Neural crest cell (in vitro differentiated cells): ENCODE measurements around the gene STING1. TPM values are rescaled to one million over a fixed set of nuclear protein-coding genes. Genes with fewer than 3 reads are reported as not detected.

ENCODE experiments used
- DNase-seq: peaks from one replicate; pipeline ENCODE4 v3.0.0; 2021; ENCODE audit warnings: low read depth, mixed read lengths, low spot score
- H3K27ac Mint-ChIP-seq: one replicate; pipeline ENCODE4 v1.8.0; 2021; ENCODE audit warnings: mild to moderate bottlenecking, mixed read lengths; ENCODE audit not compliant: unreplicated experiment
- H3K27me3 Mint-ChIP-seq: 2 replicates; pipeline ENCODE4 v1.8.0; 2021; ENCODE audit warnings: low read depth, mild to moderate bottlenecking, mixed read lengths
- H3K36me3 Mint-ChIP-seq: 2 replicates; pipeline ENCODE4 v1.8.0; 2021; ENCODE audit warnings: low read depth, mild to moderate bottlenecking, mixed read lengths
- H3K4me1 Mint-ChIP-seq: 2 replicates; pipeline ENCODE4 v1.8.0; 2021; ENCODE audit warnings: mixed read lengths
- H3K4me3 Mint-ChIP-seq: one replicate; pipeline ENCODE4 v1.8.0; 2021; ENCODE audit warnings: mild to moderate bottlenecking, mixed read lengths
- H3K9me3 Mint-ChIP-seq: 2 replicates; pipeline ENCODE4 v1.8.0; 2021; ENCODE audit warnings: mixed read lengths
- total RNA-seq: library from RNA; stranded (reverse); gene quantifications from 2 replicates; pipeline ENCODE4 v1.2.1, GENCODE V29; 2021
- TF ChIP-seq, protein P1 (sequence below): fragments of 200-600 bp; sonication (generic); conservative IDR thresholded peaks from 2 replicates; pipeline ENCODE4 v1.5.0; 2021; ENCODE audit warnings: antibody characterized with exemption, mild to moderate bottlenecking

STING1 gene
- total RNA-seq, 1 donor from 2014 or later, result 0.49 TPM

DNA sequence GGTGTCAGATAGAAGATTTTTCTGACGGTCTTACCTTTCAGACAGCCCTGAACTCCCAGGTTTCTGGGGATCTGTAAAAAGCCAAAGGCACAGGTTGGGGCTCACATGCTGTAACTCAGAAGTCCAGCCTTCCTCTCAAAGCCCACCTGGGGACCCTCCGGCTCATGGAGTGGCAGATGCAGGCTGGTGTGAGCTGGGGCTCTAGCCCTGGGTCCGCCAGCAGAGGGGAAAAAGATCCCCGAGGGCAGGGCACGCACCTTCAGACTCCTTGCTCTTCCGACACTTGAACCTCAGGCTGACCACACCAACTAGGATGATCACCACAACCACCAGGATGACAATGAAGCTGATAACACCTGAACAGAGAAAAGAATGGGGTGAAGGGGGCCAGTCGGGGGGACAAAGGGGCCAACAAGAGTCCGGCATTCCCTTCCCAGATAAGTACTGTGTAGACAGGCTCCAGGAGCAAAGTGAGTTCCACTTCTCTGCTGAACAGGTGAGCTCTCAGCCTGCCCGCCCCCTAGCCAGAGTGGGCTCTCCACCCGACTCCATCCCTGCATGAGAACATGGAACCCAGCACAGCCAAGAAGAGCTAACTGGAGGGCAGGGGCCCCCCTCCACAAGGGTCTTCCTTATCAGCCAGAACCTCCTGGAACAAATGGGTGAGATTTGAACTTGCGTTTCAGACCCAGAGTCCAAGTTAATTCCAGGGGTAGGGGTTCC lies 27.8 kb downstream of the STING1 start:
- TF ChIP-seq, protein P1, sequence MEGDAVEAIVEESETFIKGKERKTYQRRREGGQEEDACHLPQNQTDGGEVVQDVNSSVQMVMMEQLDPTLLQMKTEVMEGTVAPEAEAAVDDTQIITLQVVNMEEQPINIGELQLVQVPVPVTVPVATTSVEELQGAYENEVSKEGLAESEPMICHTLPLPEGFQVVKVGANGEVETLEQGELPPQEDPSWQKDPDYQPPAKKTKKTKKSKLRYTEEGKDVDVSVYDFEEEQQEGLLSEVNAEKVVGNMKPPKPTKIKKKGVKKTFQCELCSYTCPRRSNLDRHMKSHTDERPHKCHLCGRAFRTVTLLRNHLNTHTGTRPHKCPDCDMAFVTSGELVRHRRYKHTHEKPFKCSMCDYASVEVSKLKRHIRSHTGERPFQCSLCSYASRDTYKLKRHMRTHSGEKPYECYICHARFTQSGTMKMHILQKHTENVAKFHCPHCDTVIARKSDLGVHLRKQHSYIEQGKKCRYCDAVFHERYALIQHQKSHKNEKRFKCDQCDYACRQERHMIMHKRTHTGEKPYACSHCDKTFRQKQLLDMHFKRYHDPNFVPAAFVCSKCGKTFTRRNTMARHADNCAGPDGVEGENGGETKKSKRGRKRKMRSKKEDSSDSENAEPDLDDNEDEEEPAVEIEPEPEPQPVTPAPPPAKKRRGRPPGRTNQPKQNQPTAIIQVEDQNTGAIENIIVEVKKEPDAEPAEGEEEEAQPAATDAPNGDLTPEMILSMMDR, result no peak
- Mint-ChIP-seq H3K36me3 (no peaks in the 10 kb centered on the region), H3K4me3 (no peak overlapping the region), H3K27ac (no peak overlapping the region), H3K9me3 (no peaks in the 10 kb centered on the region), H3K4me1 (no peaks in the 10 kb centered on the region), H3K27me3 (no peaks in the 10 kb centered on the region)
- DNase-seq, result no peak

- Mint-ChIP-seq H3K27me3 (peaks cover 2% of the 10 kb centered on the region), H3K27ac (no peak overlapping the region), H3K36me3 (no peaks in the 10 kb centered on the region), H3K9me3 (no peaks in the 10 kb centered on the region), H3K4me1 (no peaks in the 10 kb centered on the region), H3K4me3 (no peak overlapping the region)
- DNase-seq, result no peak
- TF ChIP-seq, protein P1, result no peak
Measured at GRCh38 chr5:139453683-139454567, 28.6 kb downstream of the STING1 start.

- Mint-ChIP-seq H3K27ac (no peak overlapping the region), H3K27me3 (peaks cover 12% of the 10 kb centered on the region), H3K36me3 (no peaks in the 10 kb centered on the region), H3K4me3 (no peak overlapping the region), H3K9me3 (no peaks in the 10 kb centered on the region), H3K4me1 (no peaks in the 10 kb centered on the region)
- TF ChIP-seq, protein P1, result no peak
- DNase-seq, result no peak
Measured at GRCh38 chr5:139451878-139452660, 30.5 kb downstream of the STING1 start.

GRCh38 chr5:139451176-139451575 lies 31.4 kb downstream of the STING1 start:
- Mint-ChIP-seq H3K4me1 (no peaks in the 10 kb centered on the region), H3K27me3 (peaks cover 13% of the 10 kb centered on the region), H3K36me3 (no peaks in the 10 kb centered on the region), H3K4me3 (no peak overlapping the region), H3K9me3 (no peaks in the 10 kb centered on the region), H3K27ac (no peak overlapping the region)
- DNase-seq, result no peak
- TF ChIP-seq, protein P1, result no peak
